Measurements from ENCODE around the gene HIP1R. TPM values are rescaled to one million over a fixed set of nuclear protein-coding genes. Genes with fewer than 3 reads are reported as not detected.
"Not testable (repeated sequence)": the region's sequence is repeated elsewhere in the genome, so short reads cannot be mapped to it uniquely, and the experiment has no call there.

The HIP1R gene
- total RNA-seq, 6 donors from 2014 or later = 34.2 to 137 (median 46.9) TPM

DNA sequence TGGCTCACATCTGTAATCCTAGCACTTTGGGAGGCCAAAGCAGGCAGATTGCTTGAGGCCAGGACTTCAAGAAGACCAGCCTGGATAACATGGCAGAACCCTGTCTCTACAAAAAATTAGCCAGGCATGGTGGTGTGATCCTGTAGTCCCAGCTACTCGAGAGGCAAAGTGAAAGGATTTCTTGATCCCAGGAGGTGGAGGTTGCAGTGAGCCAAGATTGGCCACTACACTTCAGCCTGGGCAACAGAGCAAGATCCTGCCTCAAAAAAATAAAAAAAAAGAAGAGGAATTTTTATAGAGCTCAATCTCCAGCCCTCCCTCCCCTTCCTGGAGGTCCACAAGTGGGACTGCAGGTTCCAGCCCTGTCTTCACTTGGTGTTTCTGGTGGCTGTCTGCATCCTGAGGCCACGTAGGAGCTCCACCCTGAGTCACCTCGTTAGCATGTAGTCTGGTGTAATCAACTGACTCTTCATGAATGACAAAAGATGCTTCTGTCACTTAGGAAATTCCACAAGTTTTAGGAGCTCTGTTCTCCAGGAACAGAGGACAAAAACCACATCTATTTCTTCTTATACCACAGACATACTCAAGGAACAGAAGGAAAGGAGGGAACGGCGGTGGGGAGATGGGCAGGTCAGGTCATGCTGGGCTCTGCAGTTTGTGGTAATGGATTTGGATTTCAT, 44.7 kb upstream of the HIP1R start:
- DNase-seq (no peak), ATAC-seq (ENCODE audit: low FRiP score in 2 of 2) (no peak)
- TF ChIP-seq, protein P1, sequence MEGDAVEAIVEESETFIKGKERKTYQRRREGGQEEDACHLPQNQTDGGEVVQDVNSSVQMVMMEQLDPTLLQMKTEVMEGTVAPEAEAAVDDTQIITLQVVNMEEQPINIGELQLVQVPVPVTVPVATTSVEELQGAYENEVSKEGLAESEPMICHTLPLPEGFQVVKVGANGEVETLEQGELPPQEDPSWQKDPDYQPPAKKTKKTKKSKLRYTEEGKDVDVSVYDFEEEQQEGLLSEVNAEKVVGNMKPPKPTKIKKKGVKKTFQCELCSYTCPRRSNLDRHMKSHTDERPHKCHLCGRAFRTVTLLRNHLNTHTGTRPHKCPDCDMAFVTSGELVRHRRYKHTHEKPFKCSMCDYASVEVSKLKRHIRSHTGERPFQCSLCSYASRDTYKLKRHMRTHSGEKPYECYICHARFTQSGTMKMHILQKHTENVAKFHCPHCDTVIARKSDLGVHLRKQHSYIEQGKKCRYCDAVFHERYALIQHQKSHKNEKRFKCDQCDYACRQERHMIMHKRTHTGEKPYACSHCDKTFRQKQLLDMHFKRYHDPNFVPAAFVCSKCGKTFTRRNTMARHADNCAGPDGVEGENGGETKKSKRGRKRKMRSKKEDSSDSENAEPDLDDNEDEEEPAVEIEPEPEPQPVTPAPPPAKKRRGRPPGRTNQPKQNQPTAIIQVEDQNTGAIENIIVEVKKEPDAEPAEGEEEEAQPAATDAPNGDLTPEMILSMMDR (IDR thresholded peaks at IDR 0.05) = no peak
- TF ChIP-seq EP300 (IDR thresholded peaks at IDR 0.05) = no peak
- no peak for TF ChIP-seq POLR2AphosphoS5 (IDR thresholded peaks at IDR 0.05)
- TF ChIP-seq POLR2A (IDR thresholded peaks at IDR 0.05) = no peak
- H3K9me3 ChIP-seq = no peaks in the 10 kb centered on the region
- WGBS, 2 donors = 80 to 85% methylated on average over 5 of the region's 5 CpGs
- no peaks in the 10 kb centered on the region for H3K27me3 ChIP-seq
- no peaks in the 10 kb centered on the region for H3K36me3 ChIP-seq
- H3K4me3 ChIP-seq = no peak overlapping the region
- no peaks in the 10 kb centered on the region for H3K4me1 ChIP-seq
- no peak overlapping the region for H3K27ac ChIP-seq

DNA sequence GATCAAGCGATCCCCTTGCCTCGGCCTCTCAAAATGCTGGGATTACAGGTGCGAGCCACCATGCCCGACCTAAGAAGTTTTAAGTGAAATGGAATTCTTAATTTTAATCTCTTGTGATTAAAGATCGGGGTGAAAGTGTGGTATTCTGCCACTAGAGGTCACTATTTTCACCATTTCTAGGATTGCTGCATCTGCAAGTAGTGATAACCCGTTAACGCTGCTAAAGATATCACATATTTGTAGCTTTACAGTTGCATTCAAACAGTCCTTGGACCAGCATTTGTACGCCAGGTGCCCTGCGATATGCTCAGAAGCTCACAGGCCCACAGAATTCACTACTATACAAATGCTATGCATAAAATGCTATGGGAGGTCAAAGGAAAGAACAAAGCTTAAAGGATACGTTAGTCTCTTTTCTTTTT, 41.6 kb upstream of the HIP1R start:
- Histone ChIP-seq H3K36me3 (no peaks in the 10 kb centered on the region), H3K9me3 (no peaks in the 10 kb centered on the region), H3K27ac (no peak overlapping the region), H3K27me3 (no peaks in the 10 kb centered on the region), H3K4me1 (no peaks in the 10 kb centered on the region), H3K4me3 (no peak overlapping the region)
- 19 to 21% methylated on average over 10 of the region's 10 CpGs for WGBS, 2 donors
- no peak for TF ChIP-seq EP300 (IDR thresholded peaks at IDR 0.05)
- TF ChIP-seq, protein P1 (IDR thresholded peaks at IDR 0.05) = peak; percentile 53 to 75 (median 64)
- DNase-seq (no peak), ATAC-seq (ENCODE audit: low FRiP score in 2 of 2) (peak in 1 of 2 donors; percentile 69)

DNA sequence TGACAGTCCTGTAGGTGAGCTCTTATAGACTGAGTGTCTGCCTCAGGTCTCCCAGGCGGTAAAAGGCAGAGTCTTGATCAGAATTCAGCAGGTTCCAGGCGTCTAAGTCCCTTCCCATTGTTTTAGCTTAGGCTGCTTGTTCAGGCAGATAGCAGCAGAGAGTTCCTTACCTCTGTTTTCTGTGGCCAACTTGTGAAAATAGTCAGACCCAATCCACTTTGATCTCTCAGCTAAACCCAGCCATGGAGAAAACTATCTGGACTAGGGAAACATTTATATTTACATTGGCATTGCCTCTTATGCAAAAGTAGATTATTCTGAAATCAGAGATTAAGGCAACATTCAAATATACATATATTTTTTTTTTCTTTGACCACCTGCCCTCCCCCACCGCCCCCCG, 39.5 kb upstream of the HIP1R start:
- no peaks in the 10 kb centered on the region for H3K9me3 ChIP-seq
- 89 to 94% methylated on average over 4 of the region's 4 CpGs for WGBS, 2 donors
- TF ChIP-seq POLR2A (IDR thresholded peaks at IDR 0.05) = no peak
- no peaks in the 10 kb centered on the region for H3K27me3 ChIP-seq
- no peaks in the 10 kb centered on the region for H3K4me1 ChIP-seq
- H3K36me3 ChIP-seq = no peaks in the 10 kb centered on the region
- no peak overlapping the region for H3K27ac ChIP-seq
- no peak for ATAC-seq (ENCODE audit: low FRiP score in 2 of 2)
- no peak overlapping the region for H3K4me3 ChIP-seq
- no peak for DNase-seq

DNA sequence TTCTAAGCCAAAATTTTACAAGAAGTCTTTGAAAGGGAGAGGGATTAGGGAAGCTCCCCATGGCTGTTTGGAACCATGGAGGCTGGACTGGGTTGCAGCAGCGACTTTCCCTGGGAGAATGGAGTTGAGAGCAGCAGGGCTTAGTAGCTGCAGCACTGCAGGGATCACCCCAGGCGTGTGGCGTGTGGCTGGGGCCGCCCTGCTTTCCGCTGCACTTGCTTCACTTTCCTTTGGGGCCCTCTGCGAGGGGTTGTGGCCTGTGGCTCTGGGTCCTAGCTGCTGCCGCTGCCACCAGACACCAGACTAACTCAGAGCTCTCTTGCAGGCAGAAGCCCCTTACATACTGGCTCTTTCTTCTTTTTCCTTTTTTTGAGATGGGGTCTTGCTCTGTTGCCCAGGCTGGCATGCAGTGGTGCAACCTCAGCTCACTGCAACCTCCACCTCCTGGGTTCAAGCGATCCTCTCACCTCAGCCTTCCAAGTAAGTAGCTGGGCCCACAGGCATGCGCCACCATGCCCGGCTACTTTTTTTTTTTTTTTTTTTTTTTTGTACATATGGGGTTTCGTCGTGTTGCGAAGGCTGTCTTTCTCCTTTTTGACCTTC, 35.5 kb upstream of the HIP1R start:
- H3K4me1 ChIP-seq = no peaks in the 10 kb centered on the region
- TF ChIP-seq EP300 (IDR thresholded peaks at IDR 0.05) (no peak), POLR2AphosphoS5 (IDR thresholded peaks at IDR 0.05) (no peak), POLR2A (IDR thresholded peaks at IDR 0.05) (no peak)
- TF ChIP-seq, protein P1 (IDR thresholded peaks at IDR 0.05) = no peak
- H3K27me3 ChIP-seq = no peaks in the 10 kb centered on the region
- H3K9me3 ChIP-seq = no peaks in the 10 kb centered on the region
- WGBS, 2 donors = 77 to 82% methylated on average over 13 of the region's 13 CpGs
- peak in 1 of 2 donors; percentile 57 for ATAC-seq (ENCODE audit: low FRiP score in 2 of 2)
- H3K27ac ChIP-seq = no peak overlapping the region
- peak in 1 of 2 donors; percentile 69 for DNase-seq
- no peak overlapping the region for H3K4me3 ChIP-seq
- no peaks in the 10 kb centered on the region for H3K36me3 ChIP-seq

DNA sequence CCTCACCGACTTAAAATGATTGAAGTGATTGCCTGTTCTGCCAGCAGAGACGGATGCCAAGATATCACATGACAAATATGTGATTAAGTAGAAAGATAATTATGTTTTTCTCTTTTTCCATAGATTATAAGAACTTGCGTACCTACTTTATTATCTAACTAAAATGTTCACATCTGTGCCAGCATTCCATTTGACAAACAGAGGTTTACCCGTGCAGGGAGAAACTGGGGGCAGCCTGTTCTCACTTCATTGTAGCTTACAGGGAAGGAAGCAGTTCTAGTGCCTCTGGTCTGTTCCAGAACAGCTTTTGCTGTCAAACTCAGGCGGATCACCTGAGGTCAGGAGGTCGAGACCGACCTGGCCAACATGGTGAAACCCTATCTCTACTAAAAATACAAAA, 31.3 kb upstream of the HIP1R start:
- TF ChIP-seq POLR2AphosphoS5 (IDR thresholded peaks at IDR 0.05) (no peak), EP300 (IDR thresholded peaks at IDR 0.05) (no peak), POLR2A (IDR thresholded peaks at IDR 0.05) (no peak)
- TF ChIP-seq, protein P1 (IDR thresholded peaks at IDR 0.05) = no peak

DNA sequence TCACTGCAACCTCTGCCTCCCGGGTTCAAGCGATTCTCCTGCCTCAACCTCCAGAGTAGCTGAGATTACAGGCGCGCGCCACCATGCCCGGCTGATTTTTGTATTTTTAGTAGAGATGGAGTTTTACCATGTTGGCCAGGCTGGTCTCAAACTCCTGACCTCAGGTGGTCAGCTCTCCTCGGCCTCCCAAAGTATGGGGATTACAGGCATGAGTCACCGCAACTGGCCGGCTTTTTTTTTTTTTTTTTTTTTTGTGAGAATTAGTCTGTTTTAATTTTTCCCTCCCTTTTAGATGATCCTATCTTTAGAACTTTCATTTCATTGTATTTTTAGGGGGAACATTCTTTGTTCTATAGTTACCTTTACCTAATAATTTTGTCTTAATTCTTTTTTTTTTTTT, 30.3 kb upstream of the HIP1R start:
- DNase-seq = not testable (repeated sequence)

More for the DNA sequence above, 31.3 kb upstream of the HIP1R start:
- 71 to 77% methylated on average over 7 of the region's 7 CpGs for WGBS, 2 donors
- Histone ChIP-seq H3K9me3 (no peaks in the 10 kb centered on the region), H3K36me3 (no peaks in the 10 kb centered on the region), H3K27ac (no peak overlapping the region), H3K4me3 (no peak overlapping the region), H3K27me3 (no peaks in the 10 kb centered on the region), H3K4me1 (no peaks in the 10 kb centered on the region)
- DNase-seq (no peak), ATAC-seq (ENCODE audit: low FRiP score in 2 of 2) (no peak)

More for the DNA sequence above, 30.3 kb upstream of the HIP1R start:
- not testable (repeated sequence) for H3K27me3 ChIP-seq; H3K36me3 ChIP-seq; H3K4me3 ChIP-seq; H3K9me3 ChIP-seq; H3K27ac ChIP-seq; ATAC-seq (ENCODE audit: low FRiP score in 2 of 2); H3K4me1 ChIP-seq
- WGBS, 2 donors = 91 to 95% methylated on average over 9 of the region's 9 CpGs

All from upper lobe of left lung (tissue), 6 donors.